Fibroblast of lung (primary cell): ENCODE results near the gene CNGA2.

Experiments
- EZH2 ChIP-seq: IDR thresholded peaks from 2 replicates; pipeline ENCODE4 v1.5.1; 2012; ENCODE audit warnings: low read length, control low read depth, mild to moderate bottlenecking; ENCODE audit errors: missing control alignments
- TF ChIP-seq, protein P1 (sequence below), 2 donors: IDR thresholded peaks in 1 of 2; conservative IDR thresholded peaks in 1 of 2; 1 replicate in 1 of 2; 2 replicates in 1 of 2; pipeline ENCODE4 v1.5.1; 2011 to 2012; ENCODE audit warnings: low read length in 2 of 2, control low read depth in 1 of 2, inconsistent platforms in 1 of 2, low read depth in 1 of 2, mild to moderate bottlenecking in 1 of 2

DNA sequence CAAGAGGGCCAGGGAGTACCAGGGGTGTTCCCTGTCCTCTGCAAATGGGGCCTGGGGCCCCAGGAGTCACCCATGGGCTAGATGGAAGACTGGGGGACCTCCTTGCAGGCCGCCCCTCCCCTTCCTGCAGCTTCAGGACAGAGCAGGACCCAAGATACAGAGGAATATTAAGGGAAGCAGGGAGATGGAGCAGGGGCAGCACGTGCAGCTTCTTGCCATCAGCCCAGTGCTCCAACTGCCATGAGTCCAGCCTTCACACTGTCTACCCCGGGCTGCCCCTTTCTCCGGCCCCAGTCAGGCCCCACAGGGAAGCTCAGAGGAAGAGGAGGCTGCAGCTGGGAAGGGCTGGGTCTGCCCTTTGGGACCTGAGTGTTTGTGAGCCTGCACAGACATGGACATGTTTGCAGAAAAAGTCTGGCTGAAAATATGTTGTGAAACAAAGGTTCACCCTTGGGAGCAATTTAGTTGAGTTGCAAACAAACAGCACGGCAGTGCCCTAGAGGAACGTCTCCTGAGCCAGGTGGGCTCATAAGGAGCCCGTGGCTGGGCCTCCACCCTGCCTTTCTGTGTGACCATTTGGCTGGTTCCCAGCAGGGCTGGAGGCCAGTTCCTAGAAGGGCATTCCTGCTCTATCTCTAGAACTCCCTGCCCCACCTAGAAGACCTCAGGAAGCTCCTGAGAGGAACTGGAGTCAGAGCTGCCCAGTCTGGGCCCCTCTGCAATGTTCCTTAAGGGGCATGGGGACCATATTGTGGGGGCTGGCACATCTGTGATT lies 9.8 kb upstream of the CNGA2 start:
- TF ChIP-seq, protein P1, sequence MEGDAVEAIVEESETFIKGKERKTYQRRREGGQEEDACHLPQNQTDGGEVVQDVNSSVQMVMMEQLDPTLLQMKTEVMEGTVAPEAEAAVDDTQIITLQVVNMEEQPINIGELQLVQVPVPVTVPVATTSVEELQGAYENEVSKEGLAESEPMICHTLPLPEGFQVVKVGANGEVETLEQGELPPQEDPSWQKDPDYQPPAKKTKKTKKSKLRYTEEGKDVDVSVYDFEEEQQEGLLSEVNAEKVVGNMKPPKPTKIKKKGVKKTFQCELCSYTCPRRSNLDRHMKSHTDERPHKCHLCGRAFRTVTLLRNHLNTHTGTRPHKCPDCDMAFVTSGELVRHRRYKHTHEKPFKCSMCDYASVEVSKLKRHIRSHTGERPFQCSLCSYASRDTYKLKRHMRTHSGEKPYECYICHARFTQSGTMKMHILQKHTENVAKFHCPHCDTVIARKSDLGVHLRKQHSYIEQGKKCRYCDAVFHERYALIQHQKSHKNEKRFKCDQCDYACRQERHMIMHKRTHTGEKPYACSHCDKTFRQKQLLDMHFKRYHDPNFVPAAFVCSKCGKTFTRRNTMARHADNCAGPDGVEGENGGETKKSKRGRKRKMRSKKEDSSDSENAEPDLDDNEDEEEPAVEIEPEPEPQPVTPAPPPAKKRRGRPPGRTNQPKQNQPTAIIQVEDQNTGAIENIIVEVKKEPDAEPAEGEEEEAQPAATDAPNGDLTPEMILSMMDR (conservative IDR thresholded peaks at IDR 0.05 in 1 of 2, IDR thresholded peaks at IDR 0.05 in 1 of 2; ENCODE audit: low read depth in 1 of 2, low read length in 2 of 2) = no peak
- no peak for TF ChIP-seq EZH2
